GM10248 (cell line): ENCODE measurements around the gene FDXR.
A peak's percentile ranks its signal among the peaks of the same experiment; 100 is the strongest.
"Not testable (repeated sequence)": the region's sequence is repeated elsewhere in the genome, so short reads cannot be mapped to it uniquely, and the experiment has no call there.

Source experiments
- CTCF ChIA-PET: fragments of 300-600 bp; sonication (Branson Sonifier 250); formaldehyde crosslinking; extraction: SDS; loops from one replicate; lab custom pipeline; 2021; ENCODE audit warnings: antibody characterized with exemption; lab: Yijun Ruan, JAX
- POLR2A ChIA-PET: fragments of 350-650 bp; sonication (Branson Sonifier 250); formaldehyde crosslinking; extraction: SDS; loops from one replicate; lab custom pipeline; 2020; ENCODE audit warnings: antibody characterized with exemption; lab: Yijun Ruan, JAX
- DNase-seq: peaks from one replicate; pipeline ENCODE4 v3.0.0; 2012; ENCODE audit errors: extremely low spot score
- CTCF ChIP-seq: IDR thresholded peaks from 2 replicates; pipeline ENCODE4 v1.5.1; 2012; ENCODE audit warnings: mild to moderate bottlenecking, low read depth; ENCODE audit errors: extremely low read depth, missing control alignments, control extremely low read depth

The FDXR gene

GRCh38 chr17:74919440-74920305 lies 46.9 kb upstream of the FDXR start:
- TF ChIP-seq CTCF: peak; percentile 56
- peak; percentile 76 for DNase-seq
- POLR2A ChIA-PET: no interaction called here
- CTCF ChIA-PET: interaction anchor here (0.7 to 17.8 kb wide), 6 partner anchors 29 to 211 kb away, joined by 3 to 390 read pairs (median 4); partner anchors contain the start of gene MRPL58

DNA sequence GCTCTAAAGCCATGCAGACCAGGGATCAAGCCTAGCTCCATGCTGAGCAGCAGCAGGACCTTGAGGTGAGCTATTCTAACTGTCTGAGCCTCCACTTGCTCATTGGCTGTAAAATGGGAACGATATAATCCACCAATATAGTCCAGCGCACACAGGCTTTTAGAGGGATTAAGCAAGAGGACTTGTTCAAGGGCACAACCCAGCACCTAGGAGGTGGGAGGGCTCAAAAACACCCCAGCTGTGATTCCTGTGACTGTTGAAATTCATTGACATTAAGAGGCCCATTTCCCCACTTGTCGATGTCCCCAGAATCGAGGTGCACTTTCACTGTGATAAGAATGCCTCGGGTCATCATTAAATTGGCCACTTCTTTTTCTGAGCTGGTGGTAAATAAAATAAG lies 46.1 kb upstream of the FDXR start:
- CTCF ChIA-PET: interaction anchor here (0.9 to 17.8 kb wide), 4 partner anchors 30 to 212 kb away, joined by 3 to 390 read pairs (median 4); no protein-coding TSS in a partner anchor
- POLR2A ChIA-PET: no interaction called here
- TF ChIP-seq CTCF: no peak
- DNase-seq: no peak

DNA sequence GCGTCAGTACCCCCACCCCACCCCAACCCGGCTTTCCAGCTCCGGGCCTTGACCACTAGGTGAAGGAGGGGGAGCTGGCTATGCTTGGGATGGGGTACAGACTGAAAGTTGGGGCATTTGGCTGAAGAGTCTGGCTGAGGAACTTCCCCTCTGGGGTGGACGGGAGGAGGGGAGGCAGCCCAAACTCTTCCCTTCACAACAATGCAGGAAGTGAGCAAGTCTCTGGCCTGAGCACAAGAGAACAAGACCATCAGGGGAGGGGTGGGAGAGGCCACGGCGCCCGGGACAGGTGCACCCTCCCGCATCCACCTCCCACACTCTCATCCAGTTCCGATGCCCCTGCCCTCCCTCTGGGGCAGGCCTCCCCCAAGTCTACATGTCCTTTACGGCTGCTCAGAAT lies 44.6 kb upstream of the FDXR start:
- TF ChIP-seq CTCF: no peak
- ChIA-PET CTCF (interaction anchor here (5.0 kb wide), 1 partner anchor 44 kb away, joined by 32 read pairs; no protein-coding TSS in a partner anchor), POLR2A (no interaction called here)
- DNase-seq: no peak

DNA sequence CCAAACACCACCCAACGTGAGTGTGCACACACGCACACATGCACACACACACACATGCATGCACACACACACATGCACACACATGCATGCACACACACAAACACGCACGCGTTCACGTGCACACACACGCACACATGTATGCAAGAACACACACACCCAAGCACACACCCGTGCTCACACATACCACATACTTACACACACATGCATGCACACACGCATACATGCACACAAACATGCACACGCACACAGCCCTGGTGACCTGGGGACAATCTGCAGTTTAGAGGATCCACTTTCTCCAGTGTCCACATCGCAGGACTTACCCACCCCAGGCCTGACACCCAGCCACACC lies 44.0 kb upstream of the FDXR start:
- CTCF ChIA-PET: interaction anchor here (2.3 to 5.0 kb wide), 2 partner anchors 11 to 44 kb away, joined by 6 to 32 read pairs; no protein-coding TSS in a partner anchor
- DNase-seq: no peak
- POLR2A ChIA-PET: interaction anchor here (0.6 kb wide), 1 partner anchor 851 kb away, joined by 3 read pairs; no protein-coding TSS in a partner anchor
- TF ChIP-seq CTCF: no peak

GRCh38 chr17:74916136-74916850 lies 43.5 kb upstream of the FDXR start:
- ChIA-PET CTCF (interaction anchor here (1.0 to 5.0 kb wide), 3 partner anchors 10 to 45 kb away, joined by 3 to 32 read pairs (median 6); no protein-coding TSS in a partner anchor), POLR2A (interaction anchor here (0.6 kb wide), 1 partner anchor 852 kb away, joined by 3 read pairs; no protein-coding TSS in a partner anchor)
- DNase-seq: no peak
- no peak for TF ChIP-seq CTCF

DNA sequence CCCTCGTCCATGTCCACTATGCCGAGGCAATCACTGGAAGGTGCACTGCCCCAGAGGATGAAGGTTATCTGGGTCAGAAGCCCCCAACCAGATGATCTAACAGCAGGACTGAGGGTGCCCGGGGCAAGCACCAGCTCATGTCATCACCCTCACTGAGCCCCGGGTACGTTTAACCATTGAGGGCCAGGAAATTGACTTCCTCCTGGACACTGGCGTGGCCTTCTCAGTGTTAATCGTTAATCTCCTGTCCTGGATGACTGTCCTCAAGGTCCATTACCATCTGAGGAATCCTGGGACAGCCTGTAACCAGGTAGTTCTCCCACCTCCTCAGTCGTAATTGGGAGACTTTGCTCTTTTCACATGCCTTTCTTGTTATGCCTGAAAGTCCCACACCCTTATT lies 38.6 kb upstream of the FDXR start:
- POLR2A ChIA-PET, DNase-seq: not testable (repeated sequence)
- CTCF ChIA-PET: interaction anchor here (1.6 kb wide), 1 partner anchor 51 kb away, joined by 3 read pairs; no protein-coding TSS in a partner anchor

GRCh38 chr17:74909097-74909496 lies 36.3 kb upstream of the FDXR start:
- CTCF ChIA-PET, POLR2A ChIA-PET, DNase-seq: not testable (repeated sequence)
